SK-N-SH (cell line): Measurements from ENCODE around the gene TRIM54. TPM values are rescaled to one million over a fixed set of nuclear protein-coding genes. Genes with fewer than 3 reads are reported as not detected.

ENCODE experiments used
- CTCF ChIA-PET: fragments of 300-600, 350-600 bp; formaldehyde crosslinking; extraction: SDS; loops from one replicate; lab custom pipeline; 2021; lab: Yijun Ruan, JAX
- POLR2A ChIA-PET: fragments of 350-600 bp; sonication (Branson Sonifier 250); formaldehyde crosslinking; extraction: SDS; loops from one replicate; lab custom pipeline; 2020; ENCODE audit warnings: antibody characterized with exemption, inconsistent platforms; lab: Yijun Ruan, JAX
- DNase-seq: peaks from one replicate; pipeline ENCODE4 v3.0.0; 2012
- H2AFZ ChIP-seq: fragments of 200-600 bp; sonication (generic); 2 replicates; pipeline ENCODE4 v1.8.1; 2016; ENCODE audit warnings: antibody characterized with exemption, mild to moderate bottlenecking, low read depth
- H3F3A ChIP-seq: fragments of 200-600 bp; sonication (generic); replicated peaks from 2 replicates; pipeline ENCODE3; 2016; ENCODE audit warnings: antibody characterized with exemption, mild to moderate bottlenecking; ENCODE audit not compliant: insufficient read depth
- H3K27ac ChIP-seq, 2 experiments: fragments of 200-500 bp in 1 of 2; fragments of 200-600 bp in 1 of 2; sonication (Bioruptor generic) in 1 of 2; sonication (generic), shearing (Covaris generic) in 1 of 2; 2 replicates each; pipeline versions ENCODE4 v1.5.1 to v1.6.1; 2014 to 2016; ENCODE audit warnings: low read depth in 2 of 2, inconsistent platforms in 1 of 2, low read length in 1 of 2, mild to moderate bottlenecking in 1 of 2, mixed read lengths in 1 of 2
- H3K27me3 ChIP-seq: fragments of 200-600 bp; sonication (generic), shearing (Covaris generic); 2 replicates; pipeline ENCODE4 v1.6.1; 2016; ENCODE audit warnings: mixed run types; ENCODE audit not compliant: insufficient read depth
- H3K36me3 ChIP-seq, 2 experiments: fragments of 200-500 bp in 1 of 2; fragments of 200-600 bp in 1 of 2; sonication (Bioruptor generic) in 1 of 2; sonication (generic) in 1 of 2; replicated peaks in 1 of 2; 2 replicates each; pipeline versions ENCODE3 to v1.5.1; 2014 to 2016; ENCODE audit warnings: low read length in 1 of 2, mild to moderate bottlenecking in 1 of 2; ENCODE audit not compliant: insufficient read depth in 2 of 2, control insufficient read depth in 1 of 2
- H3K4me1 ChIP-seq, 2 experiments: fragments of 200-500 bp in 1 of 2; fragments of 200-600 bp in 1 of 2; sonication (Bioruptor generic) in 1 of 2; sonication (generic), shearing (Covaris generic) in 1 of 2; 2 replicates each; pipeline versions ENCODE4 v1.5.1 to v1.6.1; 2014 to 2016; ENCODE audit warnings: low read depth in 1 of 2, low read length in 1 of 2, mixed run types in 1 of 2; ENCODE audit not compliant: insufficient read depth in 2 of 2, control insufficient read depth in 1 of 2
- H3K4me2 ChIP-seq: fragments of 200-600 bp; sonication (generic), shearing (Covaris generic); 2 replicates; pipeline ENCODE4 v1.6.1; 2017; ENCODE audit warnings: mixed run types
- H3K4me3 ChIP-seq, 2 experiments: fragments of 200-500 bp in 1 of 2; fragments of 200-600 bp in 1 of 2; sonication (Bioruptor generic) in 1 of 2; sonication (generic), shearing (Covaris generic) in 1 of 2; 2 replicates each; pipeline versions ENCODE4 v1.5.1 to v1.8.1; 2014 to 2016; ENCODE audit warnings: low read depth in 2 of 2, inconsistent platforms in 1 of 2, low read length in 1 of 2, mild to moderate bottlenecking in 1 of 2, mixed read lengths in 1 of 2, moderate library complexity in 1 of 2
- H3K79me2 ChIP-seq: fragments of 200-600 bp; sonication (generic); 2 replicates; pipeline ENCODE4 v1.8.1; 2017; ENCODE audit warnings: mild to moderate bottlenecking; ENCODE audit not compliant: insufficient read depth
- H3K9ac ChIP-seq: fragments of 200-600 bp; sonication (generic); 2 replicates; pipeline ENCODE4 v1.6.1; 2017; ENCODE audit warnings: mixed run types
- H3K9me2 ChIP-seq: fragments of 200-600 bp; sonication (generic); 2 replicates; pipeline ENCODE4 v1.6.1; 2017; ENCODE audit warnings: mixed run types
- H3K9me3 ChIP-seq: fragments of 200-600 bp; sonication (generic); 2 replicates; pipeline ENCODE4 v1.6.1; 2017; ENCODE audit warnings: mixed run types, mild to moderate bottlenecking, moderate library complexity
- H4K20me1 ChIP-seq: fragments of 200-600 bp; sonication (generic); 2 replicates; pipeline ENCODE4 v1.6.1; 2017; ENCODE audit warnings: mild to moderate bottlenecking, mixed run types; ENCODE audit not compliant: insufficient read depth
- CHD2 ChIP-seq: fragments of 150-350 bp; IDR thresholded peaks from 2 replicates; pipeline ENCODE4 v1.6.1; 2018; ENCODE audit warnings: low read length; ENCODE audit not compliant: partially characterized antibody
- EP300 ChIP-seq, 2 experiments: IDR thresholded peaks; 2 replicates each; pipeline versions ENCODE4 v1.4.0 to v1.6.1; 2012; ENCODE audit warnings: borderline replicate concordance in 1 of 2, low read depth in 1 of 2, low read length in 1 of 2
- FOXJ3 ChIP-seq: sonication (generic); formaldehyde crosslinking; IDR thresholded peaks from 2 replicates; pipeline ENCODE4 v1.5.1; 2020; ENCODE audit warnings: mild to moderate bottlenecking, missing genetic modification reagents
- GATA2 ChIP-seq: sonication (generic); formaldehyde crosslinking; IDR thresholded peaks from 2 replicates; pipeline ENCODE4 v1.5.0; 2020; ENCODE audit warnings: mild to moderate bottlenecking, missing genetic modification reagents
- MXI1 ChIP-seq: IDR thresholded peaks from 2 replicates; pipeline ENCODE4 v1.6.1; 2012; ENCODE audit warnings: mild to moderate bottlenecking, low read depth, low read length, improper control_type of control experiment
- RAD21 ChIP-seq: IDR thresholded peaks from 2 replicates; pipeline ENCODE4 v1.6.1; 2012; ENCODE audit warnings: mild to moderate bottlenecking, low read length
- SIN3A ChIP-seq: IDR thresholded peaks from 2 replicates; pipeline ENCODE4 v1.6.1; 2012; ENCODE audit warnings: low read depth, mild to moderate bottlenecking, low read length, moderate library complexity, borderline replicate concordance
- TAF1 ChIP-seq: IDR thresholded peaks from 2 replicates; pipeline ENCODE4 v1.6.1; 2012; ENCODE audit warnings: low read depth, mild to moderate bottlenecking, low read length, moderate library complexity, borderline replicate concordance
- WGBS: methylation state at CpG from one replicate; pipeline ENCODE4 v1.1.6; 2017; ENCODE audit warnings: low lambda C conversion rate; 5-methylcytosine and 5-hydroxymethylcytosine counted together
- polyA plus RNA-seq, 3 experiments: library from polyadenylated mRNA; depleted of rRNA; stranded (reverse); fragments of >200 nt; gene quantifications; 2 replicates each; pipeline ENCODE4 v1.2.3, GENCODE V29; 2012
- TF ChIP-seq, protein P1 (sequence below): IDR thresholded peaks from 2 replicates; pipeline ENCODE4 v1.6.1; 2012; ENCODE audit warnings: mild to moderate bottlenecking, low read depth, low read length, moderate library complexity
- TF ChIP-seq, protein P2 (sequence below): fragments of 200-600 bp; sonication (generic); IDR thresholded peaks from 2 replicates; pipeline ENCODE4 v1.6.1; 2017; ENCODE audit warnings: antibody characterized with exemption, mild to moderate bottlenecking, moderate library complexity
- TF ChIP-seq, protein P3 (sequence below): IDR thresholded peaks from 2 replicates; pipeline ENCODE4 v1.4.0; 2012; ENCODE audit warnings: low read depth

TRIM54 gene
- polyA plus RNA-seq, 1 of the 3 experiments (the other 2 are of a cell fraction), result 0.28 TPM

DNA sequence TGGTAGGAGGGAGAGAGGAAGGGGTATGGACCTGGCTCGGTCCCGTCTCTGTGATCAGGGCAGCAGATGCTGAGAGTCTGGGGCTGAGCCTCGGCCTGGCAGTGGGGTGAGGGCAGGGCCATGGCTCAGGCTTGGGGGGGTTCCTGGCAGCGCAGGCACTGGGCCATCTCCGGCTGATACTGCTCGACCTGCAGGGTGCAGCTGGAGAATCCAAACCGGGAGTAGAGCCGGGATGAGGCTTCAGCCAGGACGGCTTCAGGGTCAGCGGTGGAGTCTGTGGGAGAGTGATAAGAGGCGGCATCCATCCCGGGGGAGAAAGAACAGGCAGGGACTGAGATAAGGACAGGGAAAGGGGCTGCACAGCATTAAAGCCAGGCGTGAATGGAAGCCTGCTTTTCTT, 27.0 kb upstream of the TRIM54 start:
- DNase-seq, result peak; percentile 91
- Histone ChIP-seq H3K4me2 (peak overlapping the region; percentile 72), H3F3A (peaks cover 17% of the 10 kb centered on the region), H3K36me3 (no peaks in the 10 kb centered on the region), H3K9ac (no peak overlapping the region), H3K9me3 (no peaks in the 10 kb centered on the region), H3K79me2 (no peaks in the 10 kb centered on the region), H3K27ac (peak overlapping the region; percentile 36 to 82), H2AFZ (peak overlapping the region; percentile 47; the same call in 1 of the 2 replicates), H3K27me3 (peaks cover under 1% of the 10 kb centered on the region; the same call in 1 of the 2 replicates), H3K4me1 (peaks cover 14 to 18% of the 10 kb centered on the region in 2 experiments), H3K9me2 (no peaks in the 10 kb centered on the region), H4K20me1 (no peaks in the 10 kb centered on the region), H3K4me3 (no peak overlapping the region)
- POLR2A ChIA-PET, result interaction anchor here (0.8 to 1.0 kb wide), 2 partner anchors 9 to 27 kb away, joined by 3 to 4 read pairs; partner anchors contain the start of gene TRIM54
- TF ChIP-seq CHD2 (peak; percentile 38), GATA2 (CRISPR knock-in tag) (peak; percentile 75), MXI1 (peak; percentile 60; the same call in 1 of the 2 replicates), RAD21 (peak; percentile 11; the same call in 1 of the 2 replicates), SIN3A (no peak), FOXJ3 (CRISPR knock-in tag) (no peak), EP300 (IDR thresholded peaks at IDR 0.05; ENCODE audit: borderline replicate concordance in 1 of 2, low read depth in 1 of 2, low read length in 1 of 2) (peak in 1 of 2 experiments; percentile 29; a peak in 1 of 4 replicates), TAF1 (no peak)
- TF ChIP-seq, protein P1, sequence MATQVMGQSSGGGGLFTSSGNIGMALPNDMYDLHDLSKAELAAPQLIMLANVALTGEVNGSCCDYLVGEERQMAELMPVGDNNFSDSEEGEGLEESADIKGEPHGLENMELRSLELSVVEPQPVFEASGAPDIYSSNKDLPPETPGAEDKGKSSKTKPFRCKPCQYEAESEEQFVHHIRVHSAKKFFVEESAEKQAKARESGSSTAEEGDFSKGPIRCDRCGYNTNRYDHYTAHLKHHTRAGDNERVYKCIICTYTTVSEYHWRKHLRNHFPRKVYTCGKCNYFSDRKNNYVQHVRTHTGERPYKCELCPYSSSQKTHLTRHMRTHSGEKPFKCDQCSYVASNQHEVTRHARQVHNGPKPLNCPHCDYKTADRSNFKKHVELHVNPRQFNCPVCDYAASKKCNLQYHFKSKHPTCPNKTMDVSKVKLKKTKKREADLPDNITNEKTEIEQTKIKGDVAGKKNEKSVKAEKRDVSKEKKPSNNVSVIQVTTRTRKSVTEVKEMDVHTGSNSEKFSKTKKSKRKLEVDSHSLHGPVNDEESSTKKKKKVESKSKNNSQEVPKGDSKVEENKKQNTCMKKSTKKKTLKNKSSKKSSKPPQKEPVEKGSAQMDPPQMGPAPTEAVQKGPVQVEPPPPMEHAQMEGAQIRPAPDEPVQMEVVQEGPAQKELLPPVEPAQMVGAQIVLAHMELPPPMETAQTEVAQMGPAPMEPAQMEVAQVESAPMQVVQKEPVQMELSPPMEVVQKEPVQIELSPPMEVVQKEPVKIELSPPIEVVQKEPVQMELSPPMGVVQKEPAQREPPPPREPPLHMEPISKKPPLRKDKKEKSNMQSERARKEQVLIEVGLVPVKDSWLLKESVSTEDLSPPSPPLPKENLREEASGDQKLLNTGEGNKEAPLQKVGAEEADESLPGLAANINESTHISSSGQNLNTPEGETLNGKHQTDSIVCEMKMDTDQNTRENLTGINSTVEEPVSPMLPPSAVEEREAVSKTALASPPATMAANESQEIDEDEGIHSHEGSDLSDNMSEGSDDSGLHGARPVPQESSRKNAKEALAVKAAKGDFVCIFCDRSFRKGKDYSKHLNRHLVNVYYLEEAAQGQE, result no peak
- TF ChIP-seq, protein P2, sequence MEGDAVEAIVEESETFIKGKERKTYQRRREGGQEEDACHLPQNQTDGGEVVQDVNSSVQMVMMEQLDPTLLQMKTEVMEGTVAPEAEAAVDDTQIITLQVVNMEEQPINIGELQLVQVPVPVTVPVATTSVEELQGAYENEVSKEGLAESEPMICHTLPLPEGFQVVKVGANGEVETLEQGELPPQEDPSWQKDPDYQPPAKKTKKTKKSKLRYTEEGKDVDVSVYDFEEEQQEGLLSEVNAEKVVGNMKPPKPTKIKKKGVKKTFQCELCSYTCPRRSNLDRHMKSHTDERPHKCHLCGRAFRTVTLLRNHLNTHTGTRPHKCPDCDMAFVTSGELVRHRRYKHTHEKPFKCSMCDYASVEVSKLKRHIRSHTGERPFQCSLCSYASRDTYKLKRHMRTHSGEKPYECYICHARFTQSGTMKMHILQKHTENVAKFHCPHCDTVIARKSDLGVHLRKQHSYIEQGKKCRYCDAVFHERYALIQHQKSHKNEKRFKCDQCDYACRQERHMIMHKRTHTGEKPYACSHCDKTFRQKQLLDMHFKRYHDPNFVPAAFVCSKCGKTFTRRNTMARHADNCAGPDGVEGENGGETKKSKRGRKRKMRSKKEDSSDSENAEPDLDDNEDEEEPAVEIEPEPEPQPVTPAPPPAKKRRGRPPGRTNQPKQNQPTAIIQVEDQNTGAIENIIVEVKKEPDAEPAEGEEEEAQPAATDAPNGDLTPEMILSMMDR, result no peak
- TF ChIP-seq, protein P3, sequence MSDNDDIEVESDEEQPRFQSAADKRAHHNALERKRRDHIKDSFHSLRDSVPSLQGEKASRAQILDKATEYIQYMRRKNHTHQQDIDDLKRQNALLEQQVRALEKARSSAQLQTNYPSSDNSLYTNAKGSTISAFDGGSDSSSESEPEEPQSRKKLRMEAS, result no peak
- CTCF ChIA-PET, result interaction anchor here (0.6 to 10.8 kb wide), 9 partner anchors 10 to 293 kb away, joined by 3 to 133 read pairs (median 4); partner anchors contain the start of genes ABHD1 and SLC30A3
- WGBS, result 37% methylated on average over 13 of the region's 13 CpGs
